ENCODE data around the gene LRRC27.
"Not testable (repeated sequence)": the region's sequence is repeated elsewhere in the genome, so short reads cannot be mapped to it uniquely, and the experiment has no call there.

Gene LRRC27

GRCh38 chr10:132316133-132316532, 15.9 kb upstream of the LRRC27 start:
- no peak for DNase-seq

- DNase-seq = not testable (repeated sequence)
These were observed 14.5 kb upstream of the LRRC27 start for GRCh38 chr10:132317477-132317876.

- no peak for DNase-seq
These were observed 11.9 kb upstream of the LRRC27 start for GRCh38 chr10:132319853-132320653.

- no peak for DNase-seq
These were observed 11.1 kb upstream of the LRRC27 start for GRCh38 chr10:132320654-132321469.

GRCh38 chr10:132321726-132322125, 10.3 kb upstream of the LRRC27 start:
- no peak for DNase-seq

- no peak for DNase-seq
These were observed 9.4 kb upstream of the LRRC27 start for GRCh38 chr10:132322586-132323048.

- DNase-seq = no peak
These were observed 7.8 kb upstream of the LRRC27 start for GRCh38 chr10:132324186-132324585.

- no peak for DNase-seq
These were observed 5.6 kb upstream of the LRRC27 start for GRCh38 chr10:132326344-132326889.

GRCh38 chr10:132326925-132327324, 5.1 kb upstream of the LRRC27 start:
- no peak for DNase-seq

- no peak for DNase-seq
These were observed 3.9 kb upstream of the LRRC27 start for GRCh38 chr10:132328106-132328505.

- DNase-seq = no peak
These were observed 3.3 kb upstream of the LRRC27 start for GRCh38 chr10:132328738-132329137.

- no peak for DNase-seq
These were observed 2.2 kb upstream of the LRRC27 start for GRCh38 chr10:132329565-132330485.

GRCh38 chr10:132330486-132330833, 1.5 kb upstream of the LRRC27 start:
- no peak for DNase-seq

- no peak for DNase-seq
These were observed 401 bp downstream of the LRRC27 start for GRCh38 chr10:132332433-132332754.

GRCh38 chr10:132333386-132333785, 1.4 kb downstream of the LRRC27 start:
- DNase-seq = no peak

GRCh38 chr10:132334631-132335188, 2.7 kb downstream of the LRRC27 start:
- DNase-seq = no peak

- no peak for DNase-seq
These were observed 3.4 kb downstream of the LRRC27 start for GRCh38 chr10:132335189-132336063.

GRCh38 chr10:132336064-132336746, 4.2 kb downstream of the LRRC27 start:
- no peak for DNase-seq

- DNase-seq = no peak
These were observed 5.0 kb downstream of the LRRC27 start for GRCh38 chr10:132336919-132337407.

- DNase-seq = not testable (repeated sequence)
These were observed 5.9 kb downstream of the LRRC27 start for GRCh38 chr10:132337854-132338253.

- DNase-seq = no peak
These were observed 6.9 kb downstream of the LRRC27 start for GRCh38 chr10:132338876-132339275.

Measured in NCI-H1694 treated with DMSO at 0.1 percent for 48 hours (cell line).